ENCODE data around the gene GPATCH8.

GPATCH8 gene

GRCh38 chr17:44359458-44360143 lies 143.6 kb downstream of the GPATCH8 start:
- H3K27ac ChIP-seq = no peak overlapping the region
- TF ChIP-seq, protein P1, sequence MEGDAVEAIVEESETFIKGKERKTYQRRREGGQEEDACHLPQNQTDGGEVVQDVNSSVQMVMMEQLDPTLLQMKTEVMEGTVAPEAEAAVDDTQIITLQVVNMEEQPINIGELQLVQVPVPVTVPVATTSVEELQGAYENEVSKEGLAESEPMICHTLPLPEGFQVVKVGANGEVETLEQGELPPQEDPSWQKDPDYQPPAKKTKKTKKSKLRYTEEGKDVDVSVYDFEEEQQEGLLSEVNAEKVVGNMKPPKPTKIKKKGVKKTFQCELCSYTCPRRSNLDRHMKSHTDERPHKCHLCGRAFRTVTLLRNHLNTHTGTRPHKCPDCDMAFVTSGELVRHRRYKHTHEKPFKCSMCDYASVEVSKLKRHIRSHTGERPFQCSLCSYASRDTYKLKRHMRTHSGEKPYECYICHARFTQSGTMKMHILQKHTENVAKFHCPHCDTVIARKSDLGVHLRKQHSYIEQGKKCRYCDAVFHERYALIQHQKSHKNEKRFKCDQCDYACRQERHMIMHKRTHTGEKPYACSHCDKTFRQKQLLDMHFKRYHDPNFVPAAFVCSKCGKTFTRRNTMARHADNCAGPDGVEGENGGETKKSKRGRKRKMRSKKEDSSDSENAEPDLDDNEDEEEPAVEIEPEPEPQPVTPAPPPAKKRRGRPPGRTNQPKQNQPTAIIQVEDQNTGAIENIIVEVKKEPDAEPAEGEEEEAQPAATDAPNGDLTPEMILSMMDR (conservative IDR thresholded peaks at IDR 0.05) = no peak
- no peak for TF ChIP-seq ZFX (IDR thresholded peaks at IDR 0.05)

DNA sequence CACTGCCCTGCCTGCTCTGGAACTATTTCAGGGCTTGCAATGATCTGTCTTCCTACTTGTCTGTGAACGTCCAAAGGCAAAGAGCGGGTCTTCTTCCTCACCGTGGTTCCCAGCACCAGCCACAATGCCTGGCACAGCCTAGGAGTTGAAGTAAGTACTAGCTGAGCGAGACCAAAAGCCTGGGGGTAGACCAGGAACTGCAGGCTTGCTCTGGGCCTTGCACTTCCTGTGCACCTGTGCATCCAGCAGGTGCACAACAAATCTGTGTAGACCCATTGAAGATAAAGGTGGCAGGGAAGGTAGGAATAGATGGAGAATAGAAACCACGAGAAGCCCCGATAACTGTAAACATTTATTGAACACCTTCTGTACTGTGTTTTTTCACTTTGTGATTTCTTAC lies 144.2 kb downstream of the GPATCH8 start:
- no peak overlapping the region for H3K27ac ChIP-seq
- TF ChIP-seq, protein P1 (conservative IDR thresholded peaks at IDR 0.05) = no peak
- no peak for TF ChIP-seq ZFX (IDR thresholded peaks at IDR 0.05)

GRCh38 chr17:44358066-44358465 lies 145.1 kb downstream of the GPATCH8 start:
- no peak overlapping the region for H3K27ac ChIP-seq
- no peak for TF ChIP-seq ZFX (IDR thresholded peaks at IDR 0.05)
- TF ChIP-seq, protein P1 (conservative IDR thresholded peaks at IDR 0.05) = no peak

- TF ChIP-seq, protein P1 (conservative IDR thresholded peaks at IDR 0.05) = no peak
- TF ChIP-seq ZFX (IDR thresholded peaks at IDR 0.05) = no peak
- no peak overlapping the region for H3K27ac ChIP-seq
Observed at GRCh38 chr17:44356241-44356640, 147.0 kb downstream of the GPATCH8 start.

DNA sequence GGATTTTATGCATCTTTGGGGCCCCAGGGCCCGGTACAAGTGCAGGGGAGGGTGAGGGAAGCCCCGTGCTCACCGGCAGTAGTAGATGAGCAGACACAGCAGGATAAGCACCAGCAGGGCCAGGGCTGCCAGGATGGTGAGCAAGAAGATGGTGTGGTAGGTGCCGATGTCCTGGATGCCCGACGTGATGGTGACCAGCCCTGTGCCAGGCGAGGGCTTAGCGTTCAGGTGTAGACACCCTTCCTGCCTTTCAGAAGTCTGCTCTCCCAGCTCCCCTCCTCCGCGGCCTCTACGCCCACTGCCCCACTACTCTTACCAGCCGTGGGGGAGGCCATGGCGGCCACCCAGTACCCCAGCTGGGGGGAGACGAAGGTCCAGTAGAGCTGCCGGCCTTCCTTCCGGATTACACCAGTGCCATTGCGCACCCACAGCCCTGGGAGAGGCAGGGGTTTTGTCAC lies 147.5 kb downstream of the GPATCH8 start:
- H3K27ac ChIP-seq = no peak overlapping the region
- TF ChIP-seq ZFX (IDR thresholded peaks at IDR 0.05) = no peak
- TF ChIP-seq, protein P1 (conservative IDR thresholded peaks at IDR 0.05) = no peak

DNA sequence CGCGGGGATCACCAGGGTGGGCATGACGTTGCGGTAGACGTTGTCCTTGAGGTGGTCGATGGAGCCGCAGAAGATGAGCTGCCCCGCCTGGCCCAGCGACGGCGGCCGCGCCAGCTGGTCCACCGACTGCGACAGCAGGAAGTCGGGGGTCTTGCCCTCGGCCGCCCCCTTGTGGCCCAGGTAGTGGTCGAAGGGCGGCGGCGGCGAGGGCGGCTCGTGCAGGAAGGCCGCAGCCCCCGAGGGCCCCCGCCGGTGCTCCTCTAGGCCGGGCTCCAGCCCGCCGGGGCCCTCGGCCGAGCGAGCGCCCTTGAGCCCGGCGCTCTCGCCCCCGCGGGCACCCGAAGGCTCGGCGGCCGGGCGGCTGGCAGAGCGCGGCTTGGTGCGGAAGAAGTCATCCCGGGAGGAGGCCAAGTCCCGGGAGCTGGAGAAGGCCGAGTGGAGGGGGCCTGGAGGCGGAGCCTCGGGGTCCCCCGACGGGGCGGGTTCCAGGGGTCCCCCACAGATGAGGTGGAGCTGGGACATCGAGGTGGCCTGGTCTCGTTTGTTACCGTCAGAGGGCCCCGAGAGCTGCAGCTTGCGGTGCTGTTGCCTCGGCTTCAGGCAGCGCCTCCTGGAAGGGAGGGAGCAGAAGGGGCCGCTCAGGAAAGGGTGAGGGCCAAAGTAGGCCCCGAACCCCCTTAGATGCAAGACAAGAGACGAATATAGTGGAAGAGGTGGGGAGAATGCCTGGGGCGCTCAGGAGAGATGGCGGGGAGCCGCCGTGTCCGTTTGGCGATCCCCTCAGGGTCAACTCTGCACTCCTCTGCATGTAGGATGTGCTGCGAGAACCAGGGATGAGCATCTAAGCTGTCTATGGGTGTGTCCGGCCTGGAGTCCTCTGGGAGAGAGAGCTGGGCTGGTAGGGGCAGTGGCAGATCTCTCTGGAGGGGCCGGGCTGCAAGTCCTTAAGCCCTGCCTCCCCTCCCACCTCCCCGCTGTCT lies 148.3 kb downstream of the GPATCH8 start:
- H3K27ac ChIP-seq = no peak overlapping the region
- TF ChIP-seq, protein P1 (conservative IDR thresholded peaks at IDR 0.05) = no peak
- TF ChIP-seq ZFX (IDR thresholded peaks at IDR 0.05) = no peak
